ENCODE data around the gene COL2A1.

Gene COL2A1

DNA sequence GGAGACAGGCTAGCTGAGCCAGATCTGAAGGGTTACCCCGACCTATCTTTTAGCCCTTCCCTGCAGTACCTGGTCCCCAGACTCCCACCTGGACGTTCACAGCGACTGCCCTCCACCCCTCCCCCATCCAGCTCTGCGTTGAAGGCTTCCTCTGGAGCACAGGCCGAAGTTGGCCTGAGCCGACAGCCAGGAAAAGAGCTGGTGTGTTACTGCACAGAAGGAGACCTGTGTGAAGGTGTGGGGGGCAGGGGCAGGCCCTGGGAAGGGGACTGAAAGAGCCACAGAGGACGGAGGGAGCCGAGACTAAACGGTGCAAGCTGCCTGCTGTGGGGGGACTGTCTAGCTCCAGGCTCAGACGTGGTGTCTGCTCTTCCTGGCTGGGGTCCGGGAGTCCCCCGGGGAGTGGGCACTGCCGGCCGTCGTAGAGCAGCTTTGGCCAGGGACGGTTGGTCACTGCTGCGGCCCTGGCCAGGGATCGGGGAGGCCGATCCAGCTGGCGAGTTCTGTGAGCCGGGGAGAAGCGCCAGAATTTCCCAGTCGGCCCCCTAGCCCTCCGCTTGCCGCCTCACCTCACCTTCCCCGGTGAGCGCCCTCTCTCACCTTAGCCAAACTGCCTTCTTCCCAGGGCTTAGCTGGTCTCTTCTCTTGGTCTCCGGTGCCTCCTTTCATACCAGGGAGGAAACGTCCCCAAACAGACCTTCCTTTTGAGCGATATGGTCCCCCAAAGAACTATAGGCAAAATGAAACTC lies 899 bp upstream of the COL2A1 start:
- TF ChIP-seq, protein P1, sequence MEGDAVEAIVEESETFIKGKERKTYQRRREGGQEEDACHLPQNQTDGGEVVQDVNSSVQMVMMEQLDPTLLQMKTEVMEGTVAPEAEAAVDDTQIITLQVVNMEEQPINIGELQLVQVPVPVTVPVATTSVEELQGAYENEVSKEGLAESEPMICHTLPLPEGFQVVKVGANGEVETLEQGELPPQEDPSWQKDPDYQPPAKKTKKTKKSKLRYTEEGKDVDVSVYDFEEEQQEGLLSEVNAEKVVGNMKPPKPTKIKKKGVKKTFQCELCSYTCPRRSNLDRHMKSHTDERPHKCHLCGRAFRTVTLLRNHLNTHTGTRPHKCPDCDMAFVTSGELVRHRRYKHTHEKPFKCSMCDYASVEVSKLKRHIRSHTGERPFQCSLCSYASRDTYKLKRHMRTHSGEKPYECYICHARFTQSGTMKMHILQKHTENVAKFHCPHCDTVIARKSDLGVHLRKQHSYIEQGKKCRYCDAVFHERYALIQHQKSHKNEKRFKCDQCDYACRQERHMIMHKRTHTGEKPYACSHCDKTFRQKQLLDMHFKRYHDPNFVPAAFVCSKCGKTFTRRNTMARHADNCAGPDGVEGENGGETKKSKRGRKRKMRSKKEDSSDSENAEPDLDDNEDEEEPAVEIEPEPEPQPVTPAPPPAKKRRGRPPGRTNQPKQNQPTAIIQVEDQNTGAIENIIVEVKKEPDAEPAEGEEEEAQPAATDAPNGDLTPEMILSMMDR (conservative IDR thresholded peaks at IDR 0.05; ENCODE audit: low read length) = no peak

DNA sequence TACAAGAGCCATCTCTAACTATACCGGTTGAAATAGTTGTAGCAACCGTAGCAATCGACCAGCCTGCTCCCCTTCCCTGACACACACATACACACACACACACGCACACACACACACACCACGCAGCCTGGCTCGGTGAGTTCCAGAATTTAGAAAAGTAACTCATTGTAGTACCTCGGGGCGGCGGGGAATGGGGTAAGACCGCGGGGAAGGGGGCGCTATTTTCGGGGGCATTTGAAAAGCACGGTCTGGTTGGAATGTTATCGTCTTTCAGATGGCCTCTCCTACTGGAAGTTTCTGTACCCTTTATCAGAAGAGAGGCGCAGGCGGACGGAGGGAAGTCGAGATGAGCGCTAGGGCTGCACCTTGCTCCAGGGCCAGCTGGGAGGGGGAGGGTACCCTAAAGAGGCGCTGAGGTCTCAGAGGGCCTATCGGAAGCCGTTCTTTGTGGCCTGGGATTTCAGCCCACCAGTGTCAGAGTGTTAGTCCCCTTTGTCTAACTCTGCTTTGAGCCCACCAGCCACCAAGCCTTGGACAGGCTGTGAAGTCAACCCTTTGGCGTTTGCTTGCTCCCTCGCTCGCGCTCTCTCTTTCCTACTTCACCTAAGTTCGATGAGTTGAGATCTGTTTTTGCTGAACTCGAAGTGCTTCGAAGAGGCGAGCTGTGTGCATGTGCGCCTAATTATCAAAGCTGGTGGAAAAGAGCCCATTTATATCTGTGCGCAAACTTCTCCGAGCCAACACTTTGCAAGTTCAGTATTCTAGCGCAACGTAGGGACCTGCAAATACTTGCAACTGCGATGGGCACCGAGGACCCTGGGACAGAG lies 837 bp downstream of the COL2A1 start:
- TF ChIP-seq, protein P1 (conservative IDR thresholded peaks at IDR 0.05; ENCODE audit: low read length) = no peak
- peak overlapping the region; percentile 12; the same call in 1 of the 2 replicates for H3K4me3 ChIP-seq (ENCODE audit: low read length)
- DNase-seq (ENCODE audit: low read depth) = peak; percentile 9

More for the DNA sequence above, 899 bp upstream of the COL2A1 start:
- no peak overlapping the region for H3K4me3 ChIP-seq (ENCODE audit: low read length)
- no peak for DNase-seq (ENCODE audit: low read depth)

DNA sequence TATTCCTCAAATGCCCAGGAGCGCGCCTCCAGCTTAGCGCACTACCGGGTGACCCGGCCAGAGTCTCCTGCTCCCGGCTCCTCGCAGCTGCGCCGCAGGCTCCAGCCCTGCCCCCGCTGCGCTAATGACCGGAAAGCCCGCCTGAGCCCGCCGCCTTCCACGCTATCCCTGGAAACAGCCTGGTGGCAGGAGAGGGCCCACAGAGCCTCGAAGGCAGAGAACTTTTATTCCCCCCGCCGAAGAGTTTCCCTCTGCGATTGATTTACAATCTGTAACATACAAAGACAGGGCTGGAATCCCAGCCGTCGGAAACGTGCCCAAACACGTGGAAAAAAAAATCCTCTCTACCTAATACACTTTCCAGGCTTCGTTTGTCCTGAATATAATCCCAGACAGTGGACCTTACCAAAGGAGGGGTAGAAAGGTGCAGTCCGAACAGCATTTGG lies 1.5 kb downstream of the COL2A1 start:
- peak; percentile 21 for DNase-seq (ENCODE audit: low read depth)
- TF ChIP-seq, protein P1 (conservative IDR thresholded peaks at IDR 0.05; ENCODE audit: low read length) = no peak
- peak overlapping the region; percentile 63; the same call in 1 of the 2 replicates for H3K4me3 ChIP-seq (ENCODE audit: low read length)

DNA sequence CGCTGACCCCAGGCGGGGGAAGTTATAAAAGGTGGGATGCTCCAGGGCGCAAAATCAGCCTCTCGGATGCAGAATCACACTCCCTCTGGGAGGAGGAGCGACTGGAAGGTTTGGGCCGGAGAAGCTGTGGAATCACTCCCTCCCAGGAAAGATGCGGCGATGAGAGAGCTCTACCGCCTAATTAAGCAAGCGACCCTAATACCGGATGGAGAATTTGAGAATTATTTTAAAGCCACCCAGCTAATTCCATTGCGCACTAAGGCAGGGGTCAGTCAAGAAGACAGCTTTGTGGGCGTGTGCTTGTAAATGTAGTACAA lies 1.9 kb downstream of the COL2A1 start:
- no peak for DNase-seq (ENCODE audit: low read depth)
- peak overlapping the region; percentile 63 for H3K4me3 ChIP-seq (ENCODE audit: low read length)
- TF ChIP-seq, protein P1 (conservative IDR thresholded peaks at IDR 0.05; ENCODE audit: low read length) = no peak

DNA sequence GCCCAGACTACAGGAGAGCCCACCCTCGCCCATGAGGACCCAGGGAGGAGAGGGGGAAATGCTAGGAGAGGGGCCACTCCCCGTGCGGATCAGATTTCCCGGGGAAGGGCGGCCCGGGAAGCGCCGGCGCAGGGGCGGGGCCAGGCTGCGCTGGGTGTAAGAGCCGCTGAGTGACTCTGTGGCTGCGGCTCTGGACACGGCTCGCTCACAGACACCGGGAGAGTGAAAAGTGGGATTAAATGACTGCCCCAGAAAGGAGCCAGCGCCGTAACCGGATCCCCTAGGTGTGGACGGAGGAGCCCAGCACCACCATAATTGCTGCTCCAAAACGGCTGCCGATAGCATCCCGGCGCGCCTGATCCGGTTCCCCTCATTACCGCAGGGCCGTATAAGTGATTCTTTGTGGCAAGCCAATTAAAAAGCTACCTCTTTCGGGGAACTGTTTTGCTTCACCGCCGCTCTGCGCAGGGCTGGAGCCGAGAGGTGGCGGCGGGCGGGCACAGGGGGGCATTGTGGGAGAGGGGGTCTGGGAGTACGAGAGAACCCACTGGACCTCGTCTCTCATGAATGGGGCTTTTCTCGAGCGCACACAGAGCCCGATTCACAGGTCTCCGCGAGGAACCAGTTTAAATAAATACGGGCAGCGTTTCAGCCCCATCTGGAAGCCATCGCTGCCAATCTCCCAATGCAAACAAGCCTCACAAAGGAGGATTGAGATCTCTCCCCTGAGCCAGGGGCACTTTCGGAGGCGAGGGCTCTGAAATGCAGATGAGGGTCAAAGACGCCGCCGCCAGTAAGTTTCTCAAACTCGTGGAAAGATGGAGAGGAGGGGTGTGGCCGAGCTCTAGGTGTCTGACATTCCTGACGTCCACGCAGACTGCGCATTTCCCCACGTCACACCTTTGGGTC lies 2.5 kb downstream of the COL2A1 start:
- TF ChIP-seq, protein P1 (conservative IDR thresholded peaks at IDR 0.05; ENCODE audit: low read length) = no peak
- peak overlapping the region; percentile 63 for H3K4me3 ChIP-seq (ENCODE audit: low read length)
- peak; percentile 16 for DNase-seq (ENCODE audit: low read depth)

DNA sequence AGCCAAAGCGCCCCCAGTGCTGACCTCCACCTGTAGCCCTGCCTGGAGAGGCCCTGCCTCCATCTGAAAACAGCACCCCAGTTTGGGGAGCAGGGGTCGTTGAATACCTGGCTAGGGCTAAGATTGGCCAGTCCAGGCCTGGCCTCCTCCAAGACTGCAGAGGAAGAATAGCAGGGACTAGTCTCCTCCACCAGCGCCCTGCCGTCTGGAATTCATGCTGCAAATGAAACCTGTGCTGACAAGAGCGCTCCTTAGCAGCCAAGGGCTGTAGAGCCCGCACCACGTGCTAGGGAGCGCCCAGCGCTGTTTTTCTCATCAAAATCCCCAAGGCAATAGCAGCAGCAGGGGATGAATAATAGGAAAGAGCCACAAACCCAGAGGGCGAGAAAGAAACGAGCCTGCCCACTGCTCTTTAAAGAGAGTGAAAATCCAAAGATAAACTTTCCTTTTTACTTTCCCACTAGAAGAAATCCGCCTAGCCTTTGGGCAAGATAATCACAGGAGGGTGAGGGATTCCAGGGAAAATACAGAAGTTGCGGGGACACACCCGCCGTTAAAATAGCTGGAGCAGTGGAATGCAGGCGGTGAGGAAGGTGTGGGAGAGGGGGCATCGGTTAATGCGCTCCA lies 3.3 kb downstream of the COL2A1 start:
- TF ChIP-seq, protein P1 (conservative IDR thresholded peaks at IDR 0.05; ENCODE audit: low read length) = no peak
- peak; percentile 49 for DNase-seq (ENCODE audit: low read depth)
- peak overlapping the region; percentile 63 for H3K4me3 ChIP-seq (ENCODE audit: low read length)

All from AG10803 (cell line).